ENCODE results near the gene MSANTD3.

The MSANTD3 gene

DNA sequence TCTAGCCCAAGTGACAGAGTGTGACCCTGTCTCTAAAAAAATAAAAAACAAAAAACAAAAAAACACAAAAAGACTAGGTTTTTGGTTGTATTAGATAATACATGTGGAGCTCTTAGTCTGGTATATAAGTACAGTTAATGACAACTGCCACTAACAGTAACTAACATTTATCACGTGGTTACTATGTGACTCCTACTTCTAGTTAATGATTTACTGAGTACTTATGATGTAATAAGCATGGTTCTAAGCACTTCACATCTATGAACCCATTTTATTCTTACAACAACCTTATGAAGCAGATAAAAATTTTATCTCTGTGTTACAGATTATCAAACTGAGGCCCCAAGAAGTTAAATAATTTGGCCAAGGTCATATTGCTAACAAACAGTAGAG is 39.9 kb downstream of the MSANTD3 start:
- no peak for DNase-seq

DNA sequence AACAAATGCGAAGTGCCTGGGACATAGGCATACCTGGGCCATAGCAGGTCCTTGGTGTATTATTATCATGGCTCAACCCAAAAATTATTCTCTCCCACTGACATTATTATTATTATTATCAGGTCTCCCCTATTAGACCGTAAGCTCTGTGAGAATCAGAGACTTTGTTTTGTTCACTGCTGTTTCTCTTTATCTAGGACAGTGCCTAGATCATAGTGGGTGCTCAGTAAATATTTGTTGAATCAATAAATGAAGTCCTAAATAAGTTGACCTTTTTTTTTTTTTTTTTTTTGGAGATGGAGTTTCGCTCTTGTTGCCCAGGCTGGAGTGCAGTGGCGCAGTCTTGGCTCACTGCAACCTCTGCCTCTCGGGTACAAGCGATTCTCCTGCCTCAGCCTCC is 41.1 kb downstream of the MSANTD3 start:
- DNase-seq, result no peak

DNA sequence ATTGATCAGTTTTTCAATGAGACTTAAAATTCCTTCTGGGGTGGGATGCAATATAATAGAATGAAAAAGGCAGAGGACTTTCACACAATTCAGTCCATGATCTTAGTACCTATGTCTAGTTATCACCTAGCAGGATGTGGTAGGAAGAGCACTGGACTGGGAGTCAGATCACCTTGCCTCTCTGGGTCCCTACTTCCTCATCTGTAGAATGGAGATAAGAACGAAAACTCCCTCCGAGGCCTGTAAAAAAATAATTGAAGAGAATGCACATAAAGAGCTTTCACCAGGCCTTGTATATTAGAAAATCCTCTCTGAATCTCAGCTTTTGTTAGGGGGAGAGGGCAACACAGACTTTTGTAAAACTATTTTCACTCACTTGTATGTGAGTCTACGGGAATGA is 45.3 kb downstream of the MSANTD3 start:
- DNase-seq, result no peak

DNA sequence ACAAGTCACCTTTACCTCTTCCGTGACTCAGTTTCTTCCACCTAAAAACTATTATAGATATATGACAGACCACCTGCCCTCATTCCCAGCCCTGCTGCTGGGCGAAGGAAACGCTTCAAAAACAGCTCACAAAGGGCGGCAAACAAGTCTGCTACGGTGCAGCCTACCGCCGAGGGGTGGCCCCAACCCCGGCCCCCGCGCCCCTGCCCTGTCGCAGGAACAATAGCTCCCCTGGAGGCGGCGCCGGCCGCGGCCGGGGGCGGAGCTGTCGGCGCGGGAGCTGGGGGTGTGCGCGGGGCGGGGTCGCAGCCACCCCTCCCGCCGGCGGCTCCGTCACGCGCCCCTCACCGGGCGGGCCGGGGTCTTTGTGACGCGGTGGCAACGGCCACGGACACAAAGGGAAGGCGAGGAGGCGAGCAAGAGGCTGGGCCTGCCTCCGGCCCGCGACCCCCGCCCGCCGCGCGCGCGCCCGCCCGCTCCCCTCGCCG is 45.9 kb downstream of the MSANTD3 start, which contains the start of gene TMEFF1:
TSS of gene TMEFF1 (plus strand) at position 362 of the 488 bp plus-strand sequence. CDS start 396 bp downstream, outside the sequence.
- DNase-seq, result peak; percentile 13

DNA sequence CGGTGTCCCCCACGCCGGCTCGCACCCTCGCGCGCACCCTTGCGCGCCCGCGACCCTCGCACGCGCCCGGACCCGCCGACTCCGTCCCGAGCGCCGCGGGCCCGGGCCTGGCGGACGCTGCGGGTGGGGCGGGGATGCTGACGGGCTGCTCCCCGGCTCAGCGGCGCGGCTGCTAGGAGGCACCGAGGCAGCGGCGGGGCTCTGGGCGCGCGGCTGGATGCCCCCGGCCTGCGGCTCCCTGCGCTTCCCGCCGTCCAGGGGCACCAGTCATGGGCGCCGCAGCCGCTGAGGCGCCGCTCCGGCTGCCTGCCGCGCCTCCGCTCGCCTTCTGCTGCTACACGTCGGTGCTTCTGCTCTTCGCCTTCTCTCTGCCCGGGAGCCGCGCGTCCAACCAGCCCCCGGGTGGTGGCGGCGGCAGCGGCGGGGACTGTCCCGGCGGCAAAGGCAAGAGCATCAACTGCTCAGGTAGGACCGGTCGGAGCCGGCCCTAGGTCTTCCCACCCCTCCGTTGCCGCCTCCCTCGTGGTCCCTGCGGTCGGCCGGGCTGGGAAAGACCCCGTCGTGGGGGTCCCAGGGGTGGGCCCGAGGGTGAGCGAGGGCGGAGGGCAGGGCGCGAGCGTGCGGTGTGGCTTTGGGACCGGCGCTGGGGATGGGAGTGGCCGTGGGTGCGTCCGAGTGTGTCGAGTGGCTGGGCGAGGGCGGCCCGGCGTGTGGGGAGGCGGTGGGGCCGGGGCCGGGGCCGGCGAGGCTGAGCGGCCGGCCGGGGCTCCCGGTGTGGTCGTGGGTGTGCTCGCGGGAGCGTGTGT is 46.5 kb downstream of the MSANTD3 start:
- peak; percentile 24 for DNase-seq

GRCh38 chr9:100474082-100474923 is 47.4 kb downstream of the MSANTD3 start:
- peak; percentile 5 for DNase-seq

DNA sequence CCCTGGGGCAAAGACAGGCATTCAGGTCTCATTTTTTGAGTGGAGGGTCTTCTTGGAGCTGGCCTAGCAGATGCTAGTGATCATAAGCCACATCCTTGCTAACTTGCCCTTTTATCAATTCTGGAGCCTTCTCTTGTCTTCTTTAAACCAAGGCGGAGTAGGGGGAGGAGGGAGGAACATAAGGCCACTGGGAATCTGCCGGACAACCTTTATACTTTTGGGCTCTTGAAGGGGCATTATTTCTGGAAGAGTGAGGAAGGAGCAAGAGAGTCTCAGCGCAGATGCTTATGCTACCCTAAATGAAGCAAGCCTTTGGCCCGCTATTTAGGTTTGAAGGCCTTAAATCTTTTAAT is 48.0 kb downstream of the MSANTD3 start:
- DNase-seq, result no peak

- DNase-seq, result no peak
Measured at GRCh38 chr9:100477241-100477640, 50.3 kb downstream of the MSANTD3 start.

- DNase-seq, result no peak
Measured at GRCh38 chr9:100478192-100478591, 51.2 kb downstream of the MSANTD3 start.

GRCh38 chr9:100479820-100480219 is 52.9 kb downstream of the MSANTD3 start:
- no peak for DNase-seq

GRCh38 chr9:100485196-100485595 is 58.3 kb downstream of the MSANTD3 start:
- DNase-seq, result no peak

DNA sequence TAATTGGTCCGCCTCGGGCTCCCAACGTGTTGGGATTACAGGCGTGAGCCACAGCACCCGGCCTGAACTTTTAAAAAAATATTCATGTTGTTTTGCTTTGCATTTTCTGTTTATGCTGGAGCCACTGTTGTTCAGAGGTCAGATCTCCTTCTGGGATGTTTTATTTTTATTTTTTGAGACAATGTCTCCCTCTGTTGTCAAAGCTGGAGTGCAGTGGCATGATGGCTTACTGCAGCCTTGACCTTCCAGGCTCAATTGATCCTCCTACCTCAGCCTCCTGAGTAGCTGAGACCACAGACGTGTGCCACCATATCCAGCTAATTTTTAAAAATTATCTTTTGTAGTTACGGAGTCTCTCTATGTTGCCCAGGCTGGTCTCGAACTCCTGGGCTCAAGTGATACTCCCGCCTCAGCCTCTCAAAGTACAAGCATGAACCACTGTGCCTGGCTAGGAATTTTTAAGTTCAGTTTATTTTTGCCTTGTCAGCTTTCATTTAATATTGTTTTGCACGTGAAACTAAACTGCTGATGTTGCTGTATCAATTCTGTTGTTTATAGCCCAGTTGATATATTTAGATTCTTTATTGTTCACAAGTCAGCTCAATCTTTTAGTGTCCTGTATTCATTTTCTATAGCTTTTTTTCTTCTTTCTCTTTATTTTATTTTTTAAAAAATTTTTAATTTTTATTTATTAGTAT is 59.7 kb downstream of the MSANTD3 start:
- DNase-seq, result no peak

GRCh38 chr9:100488177-100488576 is 61.2 kb downstream of the MSANTD3 start:
- DNase-seq, result no peak

GRCh38 chr9:100489836-100490235 is 62.9 kb downstream of the MSANTD3 start:
- DNase-seq, result no peak

DNA sequence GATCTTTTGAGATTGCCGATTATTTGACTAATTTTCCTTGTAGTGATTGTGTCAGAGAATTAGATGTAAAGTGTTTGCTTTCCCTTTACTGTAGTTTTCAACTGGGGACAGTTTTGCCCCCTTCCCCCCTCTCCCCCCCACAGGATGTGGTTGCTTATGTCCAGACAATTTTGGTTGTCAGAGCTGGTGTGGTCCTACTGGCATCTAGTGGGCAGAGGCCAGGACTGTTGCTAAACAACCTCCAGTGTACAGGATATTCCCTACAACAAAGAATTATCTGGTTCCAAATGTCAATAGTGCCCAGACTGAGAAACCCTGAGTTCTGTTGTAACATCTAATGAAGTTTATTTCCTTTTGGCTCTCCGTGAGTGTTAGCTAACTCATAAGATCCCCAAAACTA is 66.0 kb downstream of the MSANTD3 start:
- no peak for DNase-seq

GRCh38 chr9:100498592-100498991 is 71.6 kb downstream of the MSANTD3 start:
- no peak for DNase-seq

DNA sequence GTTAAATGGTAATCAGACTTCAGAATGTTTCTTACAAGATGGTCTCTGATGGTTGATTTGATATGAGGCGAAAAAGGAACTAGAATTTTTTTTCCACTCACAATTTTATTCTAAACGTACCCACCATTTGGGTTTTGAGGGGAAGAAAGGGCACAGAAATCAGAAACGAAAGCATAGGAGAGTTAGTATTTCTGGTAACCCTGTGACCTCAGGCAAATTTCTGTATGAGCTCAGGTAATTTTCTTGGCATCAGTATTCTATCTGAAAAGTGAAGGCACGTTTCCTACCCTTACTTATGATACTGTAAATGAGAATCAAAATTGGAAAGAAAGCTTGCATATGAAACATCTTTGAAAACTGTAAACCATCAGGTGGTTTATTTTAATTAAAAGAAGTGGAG is 72.5 kb downstream of the MSANTD3 start:
- DNase-seq, result no peak

DNA sequence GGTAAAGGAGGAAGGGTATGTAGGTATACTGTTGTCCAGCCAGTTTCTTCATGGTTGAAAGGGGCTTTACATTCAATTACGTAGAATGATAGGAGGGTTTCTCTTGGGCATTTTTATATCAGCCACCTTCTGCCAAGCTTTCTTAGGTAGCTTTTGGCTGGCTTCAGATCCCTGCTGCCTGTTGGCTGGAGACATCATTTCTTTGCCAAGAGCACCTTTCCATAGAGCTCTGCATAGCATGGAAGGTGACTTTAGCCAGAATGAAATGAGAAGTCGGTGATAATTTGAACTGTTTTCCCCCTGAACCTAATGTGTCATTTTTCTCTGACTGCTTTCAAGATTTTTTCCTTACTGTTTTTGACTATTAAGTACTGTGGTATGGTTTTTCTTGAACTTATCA is 72.9 kb downstream of the MSANTD3 start:
- DNase-seq, result no peak

All from activated gamma-delta T cell (primary cell).